Superior temporal gyrus (tissue), 1 donor: ENCODE data around the gene DENND4A.

Source experiments
- DNase-seq: peaks from one replicate; pipeline ENCODE4 v3.0.0-alpha.2; 2016; ENCODE audit errors: extremely low spot score

DENND4A gene

GRCh38 chr15:65792138-65792987, at the start of gene DENND4A:
Gene DENND4A, minus strand, starts transcription at chr15:65792293. Its CDS starts 35,843 bp downstream, at chr15:65756450.
- peak; percentile 97 for DNase-seq

- no peak for DNase-seq
Measured at GRCh38 chr15:65841121-65841930, 49.2 kb upstream of the DENND4A start.

GRCh38 chr15:65839985-65840384, 47.9 kb upstream of the DENND4A start:
- no peak for DNase-seq

- no peak for DNase-seq
Measured at GRCh38 chr15:65839354-65839901, 47.3 kb upstream of the DENND4A start.

- no peak for DNase-seq
Measured at GRCh38 chr15:65837301-65838294, 45.5 kb upstream of the DENND4A start.

GRCh38 chr15:65836665-65837064, 44.6 kb upstream of the DENND4A start:
- no peak for DNase-seq

GRCh38 chr15:65835447-65835846, 43.4 kb upstream of the DENND4A start:
- DNase-seq: no peak

GRCh38 chr15:65834603-65835282, 42.6 kb upstream of the DENND4A start:
- no peak for DNase-seq

GRCh38 chr15:65833501-65834205, 41.6 kb upstream of the DENND4A start:
- DNase-seq: no peak

- peak; percentile 47 for DNase-seq
Measured at GRCh38 chr15:65832549-65833364, 40.7 kb upstream of the DENND4A start.

- DNase-seq: peak; percentile 60
Measured at GRCh38 chr15:65829130-65829764, 37.2 kb upstream of the DENND4A start.

- no peak for DNase-seq
Measured at GRCh38 chr15:65828585-65828984, 36.5 kb upstream of the DENND4A start.

GRCh38 chr15:65827065-65827464, 35.0 kb upstream of the DENND4A start:
- DNase-seq: no peak

GRCh38 chr15:65824941-65825544, 33.0 kb upstream of the DENND4A start:
- no peak for DNase-seq

GRCh38 chr15:65824031-65824743, 32.1 kb upstream of the DENND4A start:
- DNase-seq: peak; percentile 79

- DNase-seq: no peak
Measured at GRCh38 chr15:65822316-65822715, 30.2 kb upstream of the DENND4A start.

- DNase-seq: no peak
Measured at GRCh38 chr15:65821070-65821469, 29.0 kb upstream of the DENND4A start.

GRCh38 chr15:65819563-65819960, 27.5 kb upstream of the DENND4A start:
- no peak for DNase-seq
